Vagina (tissue), 2 donors: ENCODE results near the gene JADE2. TPM values are rescaled to one million over a fixed set of nuclear protein-coding genes. Genes with fewer than 3 reads are reported as not detected.

Experiments
- DNase-seq, 2 donors: peaks; one replicate each; pipeline ENCODE4 v3.0.0-alpha.2; 2017; ENCODE audit errors: extremely low spot score in 2 of 2
- H3K27ac ChIP-seq: fragments of 200-600 bp; sonication (generic); one replicate; pipeline ENCODE4 v1.5.1; 2019
- H3K27me3 ChIP-seq: fragments of 200-600 bp; sonication (generic); one replicate; pipeline ENCODE4 v1.5.1; 2019
- H3K36me3 ChIP-seq, 2 donors: fragments of 200-600 bp; sonication (generic); one replicate each; pipeline ENCODE4 v1.5.1; 2017 to 2019
- H3K4me1 ChIP-seq: fragments of 200-600 bp; sonication (generic); one replicate; pipeline ENCODE4 v1.5.1; 2019
- H3K4me3 ChIP-seq, 2 donors: fragments of 200-600 bp; sonication (generic); 1 replicate in 1 of 2; 2 replicates in 1 of 2; pipeline ENCODE4 v1.5.1; 2016 to 2019
- H3K9me3 ChIP-seq: fragments of 200-600 bp; sonication (generic); one replicate; pipeline ENCODE4 v1.5.1; 2019
- CTCF ChIP-seq, 3 experiments: fragments of 450-650 bp in 2 of 3; fragments of 200-600 bp in 1 of 3; sonication (generic) in 1 of 3; IDR thresholded peaks; one replicate each; pipeline ENCODE4 v1.5.1; 2017 to 2019; ENCODE audit warnings: antibody characterized with exemption in 3 of 3, mild to moderate bottlenecking in 2 of 3, moderate library complexity in 2 of 3
- POLR2A ChIP-seq, 2 donors: fragments of 450-650 bp; IDR thresholded peaks; one replicate each; pipeline ENCODE4 v1.6.1; 2017; ENCODE audit warnings: antibody characterized with exemption in 2 of 2, mild to moderate bottlenecking in 2 of 2, moderate library complexity in 2 of 2
- POLR2AphosphoS5 ChIP-seq, 2 donors: sonication (generic); formaldehyde crosslinking; IDR thresholded peaks; one replicate each; pipeline ENCODE4 v1.9.0; 2017; ENCODE audit warnings: antibody characterized with exemption in 2 of 2, mild to moderate bottlenecking in 2 of 2, low read depth in 1 of 2; ENCODE audit not compliant: insufficient read depth in 1 of 2
- intact Hi-C: fragments of 100-400 bp; cut with DNase I; formaldehyde crosslinking; loops from one replicate; pipeline ENCODE4 v1.15.1; 2023
- total RNA-seq: library from RNA; depleted of rRNA; stranded (reverse); fragments of >200 nt; gene quantifications from one replicate; pipeline ENCODE4 v1.2.3, GENCODE V29; 2016

Gene JADE2
- total RNA-seq, 1 donor from 2014 or later, result 35.4 TPM

DNA sequence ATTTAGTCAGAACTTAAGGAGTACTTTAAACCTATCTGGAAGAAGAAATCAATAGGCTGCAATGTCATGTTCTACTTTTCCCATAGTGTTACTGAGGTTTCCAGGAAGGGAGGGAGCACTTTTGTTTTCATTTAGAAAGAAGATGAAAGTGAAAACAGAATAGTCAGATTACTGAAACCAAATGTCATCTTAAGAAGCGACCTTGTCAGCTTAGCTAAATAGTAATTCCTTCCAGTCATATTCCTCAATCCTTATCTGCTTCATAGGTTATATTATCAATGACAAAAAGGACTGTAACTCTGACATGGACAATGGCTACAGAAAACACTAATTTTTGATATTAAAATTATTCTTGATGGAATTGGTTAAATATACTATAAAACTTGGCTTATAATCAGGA, 79.4 kb downstream of the JADE2 start:
- Histone ChIP-seq H3K9me3 (no peaks in the 10 kb centered on the region), H3K36me3 (peaks cover 0 to 47% of the 10 kb centered on the region in 2 donors), H3K4me3 (no peak overlapping the region), H3K4me1 (no peaks in the 10 kb centered on the region), H3K27ac (no peak overlapping the region), H3K27me3 (no peaks in the 10 kb centered on the region)
- intact Hi-C loops, result no loop called here
- no peak for TF ChIP-seq POLR2A (IDR thresholded peaks at IDR 0.05)
- TF ChIP-seq CTCF (IDR thresholded peaks at IDR 0.05), result no peak
- TF ChIP-seq POLR2AphosphoS5 (IDR thresholded peaks at IDR 0.05; ENCODE audit: insufficient read depth in 1 of 2, low read depth in 1 of 2), result no peak
- DNase-seq, result no peak

DNA sequence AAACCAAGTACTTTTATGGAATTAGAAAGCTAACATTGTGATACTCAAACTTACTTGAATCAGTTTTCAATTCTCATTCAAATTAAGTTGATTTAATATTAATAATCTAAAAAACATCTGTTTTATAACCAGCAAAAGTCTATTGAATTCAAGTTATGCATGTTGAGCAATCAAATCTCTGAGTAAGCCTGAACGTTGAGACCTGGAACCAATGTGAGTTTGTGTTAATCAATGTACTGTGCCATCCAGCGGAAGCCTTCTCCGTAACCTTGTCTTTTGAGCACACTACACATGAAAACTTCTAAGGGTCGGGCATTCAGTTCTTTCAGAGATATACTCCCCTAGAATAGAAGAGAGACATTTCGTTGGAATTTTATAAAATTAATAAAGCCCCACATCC, 81.3 kb downstream of the JADE2 start:
- Histone ChIP-seq H3K27me3 (no peaks in the 10 kb centered on the region), H3K27ac (no peak overlapping the region), H3K4me1 (no peaks in the 10 kb centered on the region), H3K4me3 (no peak overlapping the region), H3K36me3 (peaks cover 0 to 64% of the 10 kb centered on the region in 2 donors), H3K9me3 (no peaks in the 10 kb centered on the region)
- TF ChIP-seq POLR2A (IDR thresholded peaks at IDR 0.05), result no peak
- TF ChIP-seq POLR2AphosphoS5 (IDR thresholded peaks at IDR 0.05; ENCODE audit: insufficient read depth in 1 of 2, low read depth in 1 of 2), result no peak
- TF ChIP-seq CTCF (IDR thresholded peaks at IDR 0.05), result no peak
- intact Hi-C loops, result no loop called here
- no peak for DNase-seq

GRCh38 chr5:134608555-134608954, 83.1 kb downstream of the JADE2 start:
- H3K27ac ChIP-seq, result no peak overlapping the region
- intact Hi-C loops, result no loop called here
- TF ChIP-seq CTCF (IDR thresholded peaks at IDR 0.05), result no peak
- no peak for TF ChIP-seq POLR2AphosphoS5 (IDR thresholded peaks at IDR 0.05; ENCODE audit: insufficient read depth in 1 of 2, low read depth in 1 of 2)
- no peak for TF ChIP-seq POLR2A (IDR thresholded peaks at IDR 0.05)
- no peak for DNase-seq
- no peak overlapping the region for H3K4me3 ChIP-seq
- H3K27me3 ChIP-seq, result no peaks in the 10 kb centered on the region
- peaks cover 0 to 73% of the 10 kb centered on the region in 2 donors for H3K36me3 ChIP-seq
- H3K9me3 ChIP-seq, result no peaks in the 10 kb centered on the region
- H3K4me1 ChIP-seq, result no peaks in the 10 kb centered on the region

GRCh38 chr5:134609232-134609851, 83.9 kb downstream of the JADE2 start:
- no peak overlapping the region for H3K27ac ChIP-seq
- TF ChIP-seq POLR2AphosphoS5 (IDR thresholded peaks at IDR 0.05; ENCODE audit: insufficient read depth in 1 of 2, low read depth in 1 of 2), result no peak
- TF ChIP-seq POLR2A (IDR thresholded peaks at IDR 0.05), result no peak
- peaks cover 0 to 73% of the 10 kb centered on the region in 2 donors for H3K36me3 ChIP-seq
- H3K9me3 ChIP-seq, result no peaks in the 10 kb centered on the region
- no peaks in the 10 kb centered on the region for H3K27me3 ChIP-seq
- H3K4me1 ChIP-seq, result no peaks in the 10 kb centered on the region
- H3K4me3 ChIP-seq, result no peak overlapping the region
- intact Hi-C loops, result no loop called here
- no peak for DNase-seq

DNA sequence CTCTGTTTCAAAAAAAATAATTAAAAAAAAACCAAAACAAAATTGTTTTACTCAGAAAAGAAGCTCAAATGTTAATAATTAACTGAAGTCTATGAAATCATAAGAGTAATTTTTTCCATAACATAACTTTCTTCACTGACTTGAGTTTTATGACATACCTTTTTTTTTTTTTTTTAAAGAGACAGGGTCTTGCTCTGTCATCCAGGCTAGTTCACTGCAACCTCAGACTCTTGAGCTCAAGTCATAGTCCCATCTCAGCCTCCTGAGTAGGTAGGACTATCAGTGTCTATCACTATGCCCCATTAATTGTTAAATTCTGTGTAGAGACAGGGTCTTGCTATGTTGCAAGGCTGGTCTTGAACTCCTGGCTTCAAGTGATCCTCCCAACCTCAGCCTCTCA, 85.3 kb downstream of the JADE2 start:
- H3K36me3 ChIP-seq, result peaks cover 0 to 78% of the 10 kb centered on the region in 2 donors
- H3K27me3 ChIP-seq, result no peaks in the 10 kb centered on the region
- DNase-seq, result no peak
- intact Hi-C loops, result no loop called here
- H3K27ac ChIP-seq, result no peak overlapping the region
- no peak overlapping the region for H3K4me3 ChIP-seq
- TF ChIP-seq POLR2AphosphoS5 (IDR thresholded peaks at IDR 0.05; ENCODE audit: insufficient read depth in 1 of 2, low read depth in 1 of 2) (no peak), CTCF (IDR thresholded peaks at IDR 0.05) (no peak), POLR2A (IDR thresholded peaks at IDR 0.05) (no peak)
- H3K4me1 ChIP-seq, result no peaks in the 10 kb centered on the region
- no peaks in the 10 kb centered on the region for H3K9me3 ChIP-seq
